Measurements from ENCODE around the gene MT1G. TPM values are rescaled to one million over a fixed set of nuclear protein-coding genes. Genes with fewer than 3 reads are reported as not detected.
A peak's percentile ranks its signal among the peaks of the same experiment; 100 is the strongest.

MT1G gene
- total RNA-seq, 1 experiment from 2014 or later, result not detected

- no TSS peak for BruUV-seq (replicated peaks)
- no peak overlapping the region for H3K27ac Mint-ChIP-seq (ENCODE audit: low read depth, unreplicated experiment)
- H3K36me3 Mint-ChIP-seq (ENCODE audit: insufficient read depth, unreplicated experiment), result peaks cover 21% of the 10 kb centered on the region
- no peaks in the 10 kb centered on the region for H3K27me3 Mint-ChIP-seq (ENCODE audit: insufficient read depth, unreplicated experiment)
- CTCF ChIA-PET, result interaction anchor here (0.7 to 1.4 kb wide), 4 partner anchors 16 to 84 kb away, joined by 4 to 7 read pairs (median 6); no protein-coding TSS in a partner anchor
- no peaks in the 10 kb centered on the region for H3K9me3 Mint-ChIP-seq (ENCODE audit: unreplicated experiment)
- intact Hi-C loops (cut with micrococcal nuclease), result no loop called here
- TF ChIP-seq CTCF (IDR thresholded peaks at IDR 0.05; ENCODE audit: unreplicated experiment), result no peak
- peak overlapping the region; percentile 70 for H3K4me3 Mint-ChIP-seq (ENCODE audit: unreplicated experiment)
- POLR2A ChIA-PET, result interaction anchor here (0.6 to 14.3 kb wide), 18 partner anchors 11 to 349 kb away, joined by 3 to 793 read pairs (median 4); partner anchors contain the start of genes MT1E, MT1F and MT2A
- peak; percentile 25 for DNase-seq (ENCODE audit: unreplicated experiment)
- H3K4me1 Mint-ChIP-seq (ENCODE audit: insufficient read depth, unreplicated experiment), result peaks cover 28% of the 10 kb centered on the region
Observed at GRCh38 chr16:56684926-56685590, 17.2 kb upstream of the MT1G start.

- H3K36me3 Mint-ChIP-seq (ENCODE audit: insufficient read depth, unreplicated experiment), result peaks cover 21% of the 10 kb centered on the region
- H3K4me3 Mint-ChIP-seq (ENCODE audit: unreplicated experiment), result peak overlapping the region; percentile 70
- H3K27ac Mint-ChIP-seq (ENCODE audit: low read depth, unreplicated experiment), result peak overlapping the region; percentile 0
- ChIA-PET CTCF (interaction anchor here (1.0 to 2.1 kb wide), 5 partner anchors 17 to 84 kb away, joined by 6 to 12 read pairs (median 7); no protein-coding TSS in a partner anchor), POLR2A (interaction anchor here (0.6 to 14.3 kb wide), 17 partner anchors 11 to 170 kb away, joined by 3 to 793 read pairs (median 4); partner anchors contain the start of genes MT1E, MT1F and MT2A)
- BruUV-seq (replicated peaks), result no TSS peak
- H3K9me3 Mint-ChIP-seq (ENCODE audit: unreplicated experiment), result no peaks in the 10 kb centered on the region
- peak; percentile 24 for DNase-seq (ENCODE audit: unreplicated experiment)
- H3K4me1 Mint-ChIP-seq (ENCODE audit: insufficient read depth, unreplicated experiment), result peaks cover 30% of the 10 kb centered on the region
- no peaks in the 10 kb centered on the region for H3K27me3 Mint-ChIP-seq (ENCODE audit: insufficient read depth, unreplicated experiment)
- TF ChIP-seq CTCF (IDR thresholded peaks at IDR 0.05; ENCODE audit: unreplicated experiment), result no peak
- intact Hi-C loops (cut with micrococcal nuclease), result no loop called here
Observed at GRCh38 chr16:56684256-56684925, 16.5 kb upstream of the MT1G start.

GRCh38 chr16:56683424-56684172 lies 15.7 kb upstream of the MT1G start:
- intact Hi-C loops (cut with micrococcal nuclease), result no loop called here
- Mint-ChIP-seq H3K27me3 (ENCODE audit: insufficient read depth, unreplicated experiment) (no peaks in the 10 kb centered on the region), H3K4me3 (ENCODE audit: unreplicated experiment) (peak overlapping the region; percentile 70), H3K9me3 (ENCODE audit: unreplicated experiment) (no peaks in the 10 kb centered on the region), H3K36me3 (ENCODE audit: insufficient read depth, unreplicated experiment) (peaks cover 21% of the 10 kb centered on the region), H3K27ac (ENCODE audit: low read depth, unreplicated experiment) (peak overlapping the region; percentile 0), H3K4me1 (ENCODE audit: insufficient read depth, unreplicated experiment) (peaks cover 26% of the 10 kb centered on the region)
- CTCF ChIA-PET, result interaction anchor here (0.8 to 2.1 kb wide), 5 partner anchors 17 to 107 kb away, joined by 4 to 12 read pairs (median 7); no protein-coding TSS in a partner anchor
- no TSS peak for BruUV-seq (replicated peaks)
- no peak for TF ChIP-seq CTCF (IDR thresholded peaks at IDR 0.05; ENCODE audit: unreplicated experiment)
- DNase-seq (ENCODE audit: unreplicated experiment), result no peak
- POLR2A ChIA-PET, result interaction anchor here (0.5 to 14.3 kb wide), 34 partner anchors 9 to 529 kb away, joined by 3 to 793 read pairs (median 6); partner anchors contain the start of genes BBS2, MT1B, MT1E and MT1F
